ENCODE data around the gene DRD5.

Gene DRD5

DNA sequence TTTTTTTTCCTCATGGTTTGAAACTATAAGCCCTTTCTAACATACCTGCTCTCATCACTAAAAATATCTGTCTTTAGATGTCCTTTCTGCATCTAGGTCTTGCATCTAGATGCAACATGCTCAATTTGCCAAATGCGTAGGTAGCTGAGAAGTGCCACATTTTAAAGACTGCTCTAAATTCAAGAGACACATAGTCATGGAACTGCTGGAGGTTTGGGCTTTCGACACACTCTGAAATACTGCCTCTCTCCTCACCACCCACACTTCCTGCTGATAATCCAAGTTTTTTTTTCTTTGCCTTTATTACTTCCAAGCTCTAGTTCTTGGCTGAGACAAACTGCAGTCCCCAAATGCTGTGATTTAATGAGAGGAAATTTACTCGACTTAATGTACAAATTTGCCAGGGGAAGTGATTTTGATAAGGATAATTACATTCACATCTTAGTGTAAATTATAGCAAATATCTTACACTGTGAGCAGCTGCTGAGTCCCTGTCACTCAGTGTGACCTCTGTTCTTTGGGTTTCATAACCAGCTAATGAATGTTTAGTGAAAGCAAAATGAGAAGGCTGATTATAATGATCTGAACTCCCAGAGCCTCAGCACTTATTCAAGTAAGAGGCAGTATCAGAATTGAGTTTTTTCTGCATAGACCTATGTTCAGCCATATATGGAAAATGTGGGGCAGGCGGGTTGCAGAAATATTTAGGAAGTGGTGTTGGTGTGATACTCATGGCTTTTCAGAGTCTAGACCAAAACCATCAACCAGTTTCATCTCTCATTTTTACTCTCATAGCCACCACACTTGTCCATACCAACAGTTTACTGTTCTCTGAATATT lies 31.3 kb downstream of the DRD5 start:
- DNase-seq (ENCODE audit: extremely low read depth in 1 of 2, low read depth in 1 of 2) = no peak

DNA sequence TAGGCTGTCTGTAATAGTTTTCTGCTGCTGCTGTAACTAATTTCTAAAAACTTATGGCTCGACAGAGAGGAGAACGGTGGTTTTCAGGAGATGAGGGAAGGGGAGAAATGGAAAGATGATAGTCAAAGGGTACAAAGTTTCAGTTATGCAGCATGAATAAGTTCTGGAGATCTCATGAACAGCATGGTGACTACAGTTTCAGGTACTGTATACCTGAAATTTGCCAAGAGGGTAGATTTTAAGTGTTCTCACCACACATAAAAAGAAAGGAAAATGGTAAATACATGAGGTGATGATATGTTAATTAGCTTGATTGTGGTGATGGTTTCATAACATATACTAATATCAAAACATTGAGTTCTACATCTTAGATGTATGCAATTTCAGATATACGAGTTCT lies 34.9 kb downstream of the DRD5 start:
- DNase-seq (ENCODE audit: extremely low read depth in 1 of 2, low read depth in 1 of 2) = no peak

DNA sequence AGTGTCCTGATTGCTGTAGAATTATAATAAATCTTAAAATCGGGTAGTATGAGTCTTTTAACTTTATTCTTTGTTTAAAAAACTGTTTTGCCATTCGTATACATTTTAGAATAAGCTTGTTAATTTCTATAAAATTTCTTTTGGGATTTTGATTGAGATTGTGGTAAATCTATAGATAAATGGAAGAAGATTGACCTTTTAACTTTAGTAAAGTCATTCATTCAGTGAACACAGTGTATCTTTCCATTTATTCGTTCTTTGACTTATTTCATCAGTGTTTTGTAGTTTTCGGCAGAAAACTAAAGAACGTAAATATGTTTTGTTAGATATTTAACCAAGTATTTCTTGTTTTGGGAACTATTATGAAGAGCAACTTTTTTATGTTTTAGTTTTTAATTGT lies 38.9 kb downstream of the DRD5 start:
- DNase-seq (ENCODE audit: extremely low read depth in 1 of 2, low read depth in 1 of 2) = no peak

DNA sequence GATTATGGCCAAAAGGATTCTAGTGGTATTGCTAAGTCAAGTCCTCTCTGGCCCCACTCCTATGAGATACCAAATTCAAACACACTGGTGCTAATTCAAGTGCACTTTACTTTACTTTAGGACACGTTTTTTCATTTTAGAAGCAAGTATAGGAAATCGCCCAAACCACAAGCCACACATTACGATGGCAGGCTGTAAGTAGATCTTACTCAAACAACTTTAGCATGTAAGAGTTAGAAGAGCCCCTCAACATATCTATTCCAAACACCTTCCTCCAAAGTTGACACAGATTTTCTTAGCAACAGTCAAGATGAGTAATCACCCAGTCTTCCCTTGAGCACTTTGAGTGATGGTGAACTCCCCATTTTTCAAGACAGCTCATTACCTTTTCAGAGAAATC lies 43.6 kb downstream of the DRD5 start:
- peak in 1 of 2 donors; percentile 44 for DNase-seq (ENCODE audit: extremely low read depth in 1 of 2, low read depth in 1 of 2)

DNA sequence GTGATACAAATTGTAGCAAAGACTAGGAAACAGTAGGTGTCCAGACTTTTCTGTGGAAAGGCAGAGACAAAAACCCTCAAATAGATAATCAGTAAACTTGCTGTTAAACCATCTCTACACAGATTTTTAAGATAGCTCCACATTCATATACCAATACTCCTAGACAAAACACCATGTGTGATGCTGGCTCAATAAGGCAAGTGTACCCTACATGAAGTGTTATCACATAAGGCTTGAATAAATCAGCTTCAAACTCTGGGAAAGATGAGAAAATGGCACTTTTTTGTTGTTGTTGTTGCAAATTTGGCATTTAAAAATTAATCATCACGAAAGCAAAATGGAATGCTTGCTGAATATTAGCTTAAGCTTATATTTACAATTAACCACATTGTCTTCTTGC lies 45.1 kb downstream of the DRD5 start:
- no peak for DNase-seq (ENCODE audit: extremely low read depth in 1 of 2, low read depth in 1 of 2)

DNA sequence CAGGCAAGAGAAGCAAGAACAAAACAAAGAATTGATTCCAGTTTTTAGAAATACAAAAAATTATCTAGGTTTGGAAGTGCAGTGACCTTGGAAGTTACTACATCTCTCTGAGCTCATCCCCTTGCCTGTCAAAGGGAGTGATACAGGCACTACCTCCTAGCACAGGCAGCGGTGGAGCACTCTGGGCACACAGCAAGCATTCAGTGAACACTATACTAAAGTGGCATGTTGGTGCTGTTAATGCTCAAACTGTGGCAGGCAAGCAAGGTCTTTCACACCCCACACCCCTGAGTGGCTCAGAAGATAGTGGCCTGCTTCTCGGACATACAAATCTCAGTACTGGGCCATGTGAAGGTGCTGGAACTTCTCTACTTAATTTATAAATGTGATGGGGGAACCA lies 51.2 kb downstream of the DRD5 start:
- no peak for DNase-seq (ENCODE audit: extremely low read depth in 1 of 2, low read depth in 1 of 2)

DNA sequence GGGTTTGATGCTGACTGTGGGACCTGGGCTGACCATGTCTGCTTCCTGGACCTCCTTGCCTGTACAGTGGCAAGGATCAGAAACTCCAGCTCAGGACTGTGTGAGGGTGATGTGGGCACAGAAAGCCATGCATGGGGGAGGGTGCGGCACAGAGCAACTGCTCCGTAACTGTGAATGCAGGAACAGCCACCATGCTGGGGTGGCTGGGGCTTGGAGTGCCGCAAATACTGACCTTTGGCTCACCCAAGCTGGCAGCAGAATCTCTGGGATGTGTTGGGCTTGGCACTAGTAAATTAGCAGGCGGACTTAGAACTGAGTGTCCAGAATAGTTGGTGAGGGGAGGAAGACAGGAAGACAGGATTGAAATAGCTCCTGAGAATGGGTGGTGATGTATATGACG lies 52.0 kb downstream of the DRD5 start:
- DNase-seq (ENCODE audit: extremely low read depth in 1 of 2, low read depth in 1 of 2) = no peak

Data from stimulated activated CD8-positive, alpha-beta memory T cell treated with anti-CD3 and anti-CD28 coated beads, Interleukin-7, amount 100 ng/mL, for 48 hours (primary cell).